ENCODE measurements around the gene PRG2.

PRG2 gene

GRCh38 chr11:57396744-57397143, 6.3 kb upstream of the PRG2 start:
- no peak for DNase-seq (ENCODE audit: low read depth in 2 of 2)

- DNase-seq (ENCODE audit: low read depth in 2 of 2) = no peak
Observed at GRCh38 chr11:57395905-57396623, 5.6 kb upstream of the PRG2 start.

GRCh38 chr11:57394203-57394965, 3.9 kb upstream of the PRG2 start:
- no peak for DNase-seq (ENCODE audit: low read depth in 2 of 2)

- no peak for DNase-seq (ENCODE audit: low read depth in 2 of 2)
Observed at GRCh38 chr11:57392763-57393105, 2.3 kb upstream of the PRG2 start.

GRCh38 chr11:57392066-57392762, 1.8 kb upstream of the PRG2 start:
- DNase-seq (ENCODE audit: low read depth in 2 of 2) = no peak

- no peak for DNase-seq (ENCODE audit: low read depth in 2 of 2)
Observed at GRCh38 chr11:57391539-57391938, 1.1 kb upstream of the PRG2 start.

GRCh38 chr11:57391111-57391510, 661 bp upstream of the PRG2 start:
- DNase-seq (ENCODE audit: low read depth in 2 of 2) = no peak

GRCh38 chr11:57387289-57388030, 3.0 kb downstream of the PRG2 start:
- DNase-seq (ENCODE audit: low read depth in 2 of 2) = no peak

GRCh38 chr11:57386178-57386940, 4.1 kb downstream of the PRG2 start:
- DNase-seq (ENCODE audit: low read depth in 2 of 2) = no peak

- no peak for DNase-seq (ENCODE audit: low read depth in 2 of 2)
Observed at GRCh38 chr11:57380975-57381374, 9.5 kb downstream of the PRG2 start, which contains the start of gene PRG3. Gene PRG3 (minus strand): TSS chr11:57381150. CDS start chr11:57380708, 442 bp downstream.

- DNase-seq (ENCODE audit: low read depth in 2 of 2) = no peak
Observed at GRCh38 chr11:57379732-57380131, 10.7 kb downstream of the PRG2 start.

GRCh38 chr11:57378186-57378585, 12.3 kb downstream of the PRG2 start:
- DNase-seq (ENCODE audit: low read depth in 2 of 2) = no peak

GRCh38 chr11:57377107-57377506, 13.3 kb downstream of the PRG2 start:
- no peak for DNase-seq (ENCODE audit: low read depth in 2 of 2)

- no peak for DNase-seq (ENCODE audit: low read depth in 2 of 2)
Observed at GRCh38 chr11:57376095-57377090, 14.1 kb downstream of the PRG2 start.

GRCh38 chr11:57375490-57375889, 15.0 kb downstream of the PRG2 start:
- DNase-seq (ENCODE audit: low read depth in 2 of 2) = no peak

GRCh38 chr11:57374966-57375365, 15.5 kb downstream of the PRG2 start:
- no peak for DNase-seq (ENCODE audit: low read depth in 2 of 2)

- DNase-seq (ENCODE audit: low read depth in 2 of 2) = no peak
Observed at GRCh38 chr11:57373146-57373545, 17.3 kb downstream of the PRG2 start.

GRCh38 chr11:57370941-57371340, 19.5 kb downstream of the PRG2 start:
- no peak for DNase-seq (ENCODE audit: low read depth in 2 of 2)

GRCh38 chr11:57370251-57370650, 20.2 kb downstream of the PRG2 start:
- DNase-seq (ENCODE audit: low read depth in 2 of 2) = no peak

- no peak for DNase-seq (ENCODE audit: low read depth in 2 of 2)
Observed at GRCh38 chr11:57368845-57369232, 21.6 kb downstream of the PRG2 start.

All from stimulated activated CD4-positive, alpha-beta T cell treated with anti-CD3 and anti-CD28 coated beads, Interleukin-12 subunit alpha, Interleukin-12 subunit beta, amount 100 ng/mL, for 24 hours (primary cell).